DOHH2 (cell line): ENCODE results near the gene MRPL18.
"Not testable (repeated sequence)": the region's sequence is repeated elsewhere in the genome, so short reads cannot be mapped to it uniquely, and the experiment has no call there.

Experiments
- H3F3A ChIP-seq: fragments of 200-600 bp; sonication (generic), shearing (Covaris generic); 2 replicates; pipeline ENCODE4 v1.6.0; 2016; ENCODE audit warnings: antibody characterized with exemption, mild to moderate bottlenecking; ENCODE audit not compliant: control insufficient read depth, insufficient read depth
- H3K27ac ChIP-seq: fragments of 200-600 bp; sonication (generic); 2 replicates; pipeline ENCODE4 v1.5.1; 2014; ENCODE audit warnings: low read depth, mild to moderate bottlenecking, low read length, moderate library complexity
- H3K27me3 ChIP-seq: fragments of 200-600 bp; sonication (generic); 2 replicates; pipeline ENCODE4 v1.6.1; 2014; ENCODE audit warnings: mild to moderate bottlenecking, low read length, mixed read lengths; ENCODE audit not compliant: control insufficient read depth
- H3K36me3 ChIP-seq: fragments of 200-600 bp; sonication (generic); 2 replicates; pipeline ENCODE4 v1.6.1; 2014; ENCODE audit warnings: mild to moderate bottlenecking, low read length, moderate library complexity, mixed read lengths; ENCODE audit not compliant: control insufficient read depth
- H3K4me1 ChIP-seq: fragments of 200-600 bp; sonication (generic); 2 replicates; pipeline ENCODE4 v1.6.1; 2014; ENCODE audit warnings: mild to moderate bottlenecking, low read length, mixed read lengths; ENCODE audit not compliant: control insufficient read depth
- H3K4me2 ChIP-seq: fragments of 200-600 bp; sonication (generic); 2 replicates; pipeline ENCODE4 v1.6.0; 2014; ENCODE audit warnings: mild to moderate bottlenecking, low read length, moderate library complexity
- H3K4me3 ChIP-seq: fragments of 200-600 bp; sonication (generic); 2 replicates; pipeline ENCODE4 v1.5.1; 2014; ENCODE audit warnings: mild to moderate bottlenecking, low read length, mixed read lengths
- H3K79me2 ChIP-seq: fragments of 200-600 bp; sonication (generic); 2 replicates; pipeline ENCODE4 v1.6.1; 2014; ENCODE audit warnings: mild to moderate bottlenecking, low read length, mixed read lengths; ENCODE audit not compliant: control insufficient read depth
- H3K9me2 ChIP-seq: fragments of 200-600 bp; sonication (generic); replicated peaks from 2 replicates; pipeline ENCODE4 v1.6.1; 2014; ENCODE audit warnings: mild to moderate bottlenecking, low read length, mixed read lengths; ENCODE audit not compliant: control insufficient read depth
- H3K9me3 ChIP-seq: fragments of 200-600 bp; sonication (generic); 2 replicates; pipeline ENCODE4 v1.6.1; 2014; ENCODE audit warnings: antibody characterized with exemption, low read length, mixed read lengths; ENCODE audit not compliant: control insufficient read depth, insufficient read depth
- H4K20me1 ChIP-seq: fragments of 200-600 bp; sonication (generic); 2 replicates; pipeline ENCODE4 v1.6.0; 2014; ENCODE audit warnings: low read depth, mild to moderate bottlenecking, antibody characterized with exemption, low read length, moderate library complexity; ENCODE audit not compliant: control insufficient read depth, insufficient read depth
- EZH2phosphoT487 ChIP-seq: fragments of 200-600 bp; sonication (generic); IDR thresholded peaks from 2 replicates; pipeline ENCODE4 v1.6.1; 2017; ENCODE audit warnings: borderline replicate concordance, mild to moderate bottlenecking, antibody characterized with exemption, low read length, moderate library complexity, mixed read lengths
- TF ChIP-seq, protein P1 (sequence below): fragments of 200-600 bp; sonication (generic); IDR thresholded peaks from one replicate; pipeline ENCODE4 v1.5.1; 2014; ENCODE audit warnings: antibody characterized with exemption, mild to moderate bottlenecking, low read depth, low read length; ENCODE audit not compliant: poor library complexity, severe bottlenecking

Gene MRPL18

GRCh38 chr6:159788753-159789376 lies 1.4 kb upstream of the MRPL18 start:
- Histone ChIP-seq H3K4me1 (peaks cover 52% of the 10 kb centered on the region), H4K20me1 (peaks cover 23% of the 10 kb centered on the region), H3K79me2 (peaks cover 96% of the 10 kb centered on the region)

DNA sequence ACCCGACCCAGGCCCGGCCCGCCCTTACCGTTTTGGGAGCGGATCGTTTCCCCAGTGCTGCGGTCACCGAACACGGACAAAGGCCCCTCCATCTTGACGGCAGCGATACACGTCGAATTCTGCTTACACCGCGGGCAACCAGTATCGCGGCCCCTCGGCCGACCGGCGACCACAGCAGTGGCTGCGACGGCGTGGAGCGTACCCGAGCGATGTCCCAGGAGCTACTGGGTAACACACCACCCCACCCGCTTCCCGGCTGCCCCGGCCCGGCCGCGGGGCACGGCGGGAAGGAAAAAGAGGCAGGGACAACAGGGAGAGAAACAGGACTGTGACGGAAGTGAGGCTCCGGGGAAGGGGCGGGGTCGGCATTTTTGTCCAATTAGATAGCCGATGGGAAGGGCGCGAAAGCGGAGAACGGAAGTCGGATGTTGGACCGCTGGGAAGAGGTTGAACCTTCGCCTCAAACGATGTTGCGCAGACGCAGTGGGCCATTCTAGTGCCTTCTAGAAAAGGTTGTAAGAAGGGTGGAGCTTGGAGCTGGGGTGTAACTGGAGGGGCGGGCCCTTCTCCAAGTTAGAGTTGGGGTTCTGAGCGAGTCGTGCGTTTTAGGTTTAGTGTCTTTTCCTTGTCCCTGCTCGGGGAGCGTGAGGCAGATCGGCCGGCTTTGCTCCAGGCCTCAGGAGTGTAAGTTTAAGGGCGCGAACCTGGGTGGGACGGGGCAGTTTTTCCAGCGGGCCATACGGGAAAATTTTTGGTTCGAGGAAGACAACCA lies 704 bp upstream of the MRPL18 start, which contains the start of gene TCP1:
Gene TCP1 (minus strand): TSS at position 226 of the 772 bp plus-strand sequence. CDS start 134 bp downstream, at position 92.
- Histone ChIP-seq H3K4me3 (peak within 1 kb of the TSS; percentile 97), H3K79me2 (peaks cover 96% of the 10 kb centered on the region), H4K20me1 (peaks cover 23% of the 10 kb centered on the region), H3K9me2 (no peaks in the 10 kb centered on the region), H3K27me3 (no peaks in the 10 kb centered on the region), H3F3A (peaks cover 16% of the 10 kb centered on the region; the same call in 1 of the 2 replicates), H3K4me1 (peaks cover 58% of the 10 kb centered on the region), H3K4me2 (peak within 1 kb of the TSS; percentile 92), H3K27ac (peak within 1 kb of the TSS; percentile 84), H3K36me3 (peaks cover 91% of the 10 kb centered on the region), H3K9me3 (no peaks in the 10 kb centered on the region)
- TF ChIP-seq EZH2phosphoT487: no peak
- TF ChIP-seq, protein P1, sequence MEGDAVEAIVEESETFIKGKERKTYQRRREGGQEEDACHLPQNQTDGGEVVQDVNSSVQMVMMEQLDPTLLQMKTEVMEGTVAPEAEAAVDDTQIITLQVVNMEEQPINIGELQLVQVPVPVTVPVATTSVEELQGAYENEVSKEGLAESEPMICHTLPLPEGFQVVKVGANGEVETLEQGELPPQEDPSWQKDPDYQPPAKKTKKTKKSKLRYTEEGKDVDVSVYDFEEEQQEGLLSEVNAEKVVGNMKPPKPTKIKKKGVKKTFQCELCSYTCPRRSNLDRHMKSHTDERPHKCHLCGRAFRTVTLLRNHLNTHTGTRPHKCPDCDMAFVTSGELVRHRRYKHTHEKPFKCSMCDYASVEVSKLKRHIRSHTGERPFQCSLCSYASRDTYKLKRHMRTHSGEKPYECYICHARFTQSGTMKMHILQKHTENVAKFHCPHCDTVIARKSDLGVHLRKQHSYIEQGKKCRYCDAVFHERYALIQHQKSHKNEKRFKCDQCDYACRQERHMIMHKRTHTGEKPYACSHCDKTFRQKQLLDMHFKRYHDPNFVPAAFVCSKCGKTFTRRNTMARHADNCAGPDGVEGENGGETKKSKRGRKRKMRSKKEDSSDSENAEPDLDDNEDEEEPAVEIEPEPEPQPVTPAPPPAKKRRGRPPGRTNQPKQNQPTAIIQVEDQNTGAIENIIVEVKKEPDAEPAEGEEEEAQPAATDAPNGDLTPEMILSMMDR: no peak

More at GRCh38 chr6:159788753-159789376, 1.4 kb upstream of the MRPL18 start:
- Histone ChIP-seq H3K36me3 (peaks cover 91% of the 10 kb centered on the region), H3K9me3 (no peaks in the 10 kb centered on the region), H3F3A (peaks cover 19% of the 10 kb centered on the region; the same call in 1 of the 2 replicates), H3K27me3 (no peaks in the 10 kb centered on the region), H3K9me2 (no peaks in the 10 kb centered on the region), H3K4me3 (peak overlapping the region; percentile 97), H3K4me2 (peak overlapping the region; percentile 83), H3K27ac (peak overlapping the region; percentile 59)
- TF ChIP-seq, protein P1: no peak
- TF ChIP-seq EZH2phosphoT487: no peak

GRCh38 chr6:159790956-159791598 lies 810 bp downstream of the MRPL18 start:
- no peaks in the 10 kb centered on the region for H3K9me2 ChIP-seq
- no peaks in the 10 kb centered on the region for H3K9me3 ChIP-seq
- H4K20me1 ChIP-seq: peaks cover 19% of the 10 kb centered on the region
- peaks cover 10% of the 10 kb centered on the region; the same call in 1 of the 2 replicates for H3F3A ChIP-seq
- H3K4me1 ChIP-seq: peaks cover 58% of the 10 kb centered on the region
- peak overlapping the region; percentile 63 for H3K4me2 ChIP-seq
- H3K4me3 ChIP-seq: peak overlapping the region; percentile 97
- peak overlapping the region; percentile 84 for H3K27ac ChIP-seq
- H3K27me3 ChIP-seq: no peaks in the 10 kb centered on the region
- H3K36me3 ChIP-seq: peaks cover 82% of the 10 kb centered on the region
- H3K79me2 ChIP-seq: peaks cover 87% of the 10 kb centered on the region
- no peak for TF ChIP-seq EZH2phosphoT487
- TF ChIP-seq, protein P1: no peak

DNA sequence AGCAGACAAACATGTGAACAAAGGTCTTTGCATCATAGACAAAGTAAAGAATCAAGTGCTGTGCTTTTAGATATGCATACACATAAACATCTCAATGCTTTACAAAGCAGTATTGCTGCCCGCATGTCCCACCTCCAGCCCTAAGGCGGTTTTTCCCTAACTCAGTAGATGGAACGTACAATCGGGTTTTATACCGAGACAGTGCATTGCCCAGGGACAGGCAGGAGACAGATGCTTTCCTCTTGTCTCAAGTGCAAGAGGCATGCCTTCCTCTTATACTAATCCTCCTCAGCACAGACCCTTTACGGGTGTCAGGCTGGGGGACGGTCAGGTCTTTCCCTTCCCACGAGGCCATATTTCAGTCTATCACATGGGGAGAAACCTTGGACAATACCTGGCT lies 4.7 kb downstream of the MRPL18 start:
- H3K36me3 ChIP-seq: peaks cover 86% of the 10 kb centered on the region

More for the DNA sequence above, 4.7 kb downstream of the MRPL18 start:
- not testable (repeated sequence) for H3K4me2 ChIP-seq, H3K4me3 ChIP-seq, H3K27me3 ChIP-seq, H4K20me1 ChIP-seq, H3K27ac ChIP-seq, H3K9me3 ChIP-seq, H3F3A ChIP-seq, H3K9me2 ChIP-seq
- peaks cover 39% of the 10 kb centered on the region for H3K4me1 ChIP-seq
- H3K79me2 ChIP-seq: peaks cover 56% of the 10 kb centered on the region
